Fibroblast of gingiva (primary cell): ENCODE data around the gene DTD1.
A peak's percentile ranks its signal among the peaks of the same experiment; 100 is the strongest.

Experiments
- DNase-seq: peaks from one replicate; pipeline ENCODE4 v3.0.0-alpha.2; 2011; ENCODE audit warnings: low read depth

The DTD1 gene

GRCh38 chr20:18663932-18664331 lies 76.1 kb downstream of the DTD1 start:
- no peak for DNase-seq

- no peak for DNase-seq
Measured at GRCh38 chr20:18665135-18665534, 77.3 kb downstream of the DTD1 start.

- DNase-seq: no peak
Measured at GRCh38 chr20:18666803-18667415, 79.1 kb downstream of the DTD1 start.

- no peak for DNase-seq
Measured at GRCh38 chr20:18669241-18670019, 81.6 kb downstream of the DTD1 start.

GRCh38 chr20:18671203-18671710 lies 83.4 kb downstream of the DTD1 start:
- no peak for DNase-seq

- DNase-seq: no peak
Measured at GRCh38 chr20:18672834-18673233, 85.0 kb downstream of the DTD1 start.

- no peak for DNase-seq
Measured at GRCh38 chr20:18676396-18676795, 88.5 kb downstream of the DTD1 start.

GRCh38 chr20:18677126-18677525 lies 89.3 kb downstream of the DTD1 start:
- DNase-seq: no peak

GRCh38 chr20:18678549-18679419 lies 90.9 kb downstream of the DTD1 start:
- DNase-seq: no peak

GRCh38 chr20:18683839-18684238 lies 96.0 kb downstream of the DTD1 start:
- no peak for DNase-seq

- DNase-seq: no peak
Measured at GRCh38 chr20:18684775-18685174, 96.9 kb downstream of the DTD1 start.

- DNase-seq: no peak
Measured at GRCh38 chr20:18685406-18685805, 97.6 kb downstream of the DTD1 start.

- no peak for DNase-seq
Measured at GRCh38 chr20:18686696-18687095, 98.8 kb downstream of the DTD1 start.

GRCh38 chr20:18688676-18689075 lies 100.8 kb downstream of the DTD1 start:
- DNase-seq: no peak

GRCh38 chr20:18689557-18689956 lies 101.7 kb downstream of the DTD1 start:
- DNase-seq: no peak

GRCh38 chr20:18692447-18692846 lies 104.6 kb downstream of the DTD1 start:
- peak; percentile 51 for DNase-seq

GRCh38 chr20:18694071-18694470 lies 106.2 kb downstream of the DTD1 start:
- DNase-seq: no peak

- DNase-seq: no peak
Measured at GRCh38 chr20:18695175-18695574, 107.3 kb downstream of the DTD1 start.

GRCh38 chr20:18698735-18699380 lies 111.0 kb downstream of the DTD1 start:
- DNase-seq: no peak

- no peak for DNase-seq
Measured at GRCh38 chr20:18701969-18702368, 114.1 kb downstream of the DTD1 start.

- peak; percentile 52 for DNase-seq
Measured at GRCh38 chr20:18702736-18703135, 114.9 kb downstream of the DTD1 start.

GRCh38 chr20:18705490-18705889 lies 117.6 kb downstream of the DTD1 start:
- peak; percentile 62 for DNase-seq
